NCI-H1694 treated with DMSO at 0.1 percent for 48 hours (cell line): ENCODE results near the gene CPXM2.

Experiments
- DNase-seq: peaks from one replicate; lab custom pipeline; 2025; lab: John Stamatoyannopoulos, UW

CPXM2 gene

GRCh38 chr10:123891144-123892071 lies at the start of gene CPXM2:
CPXM2 (minus strand) TSS chr10:123891807; CDS start chr10:123891659, 148 bp downstream.
- no peak for DNase-seq

GRCh38 chr10:123939591-123939990 lies 48.0 kb upstream of the CPXM2 start:
- no peak for DNase-seq

- DNase-seq = no peak
Measured at GRCh38 chr10:123938890-123939289, 47.3 kb upstream of the CPXM2 start.

GRCh38 chr10:123936426-123936825 lies 44.8 kb upstream of the CPXM2 start:
- DNase-seq = no peak

GRCh38 chr10:123935680-123936079 lies 44.1 kb upstream of the CPXM2 start:
- DNase-seq = no peak

GRCh38 chr10:123934846-123935245 lies 43.2 kb upstream of the CPXM2 start:
- no peak for DNase-seq

- DNase-seq = no peak
Measured at GRCh38 chr10:123930340-123931001, 38.9 kb upstream of the CPXM2 start.

- DNase-seq = no peak
Measured at GRCh38 chr10:123929791-123930190, 38.2 kb upstream of the CPXM2 start.

- DNase-seq = no peak
Measured at GRCh38 chr10:123928427-123928826, 36.8 kb upstream of the CPXM2 start.

- DNase-seq = no peak
Measured at GRCh38 chr10:123926401-123927264, 35.0 kb upstream of the CPXM2 start.

- no peak for DNase-seq
Measured at GRCh38 chr10:123922126-123922525, 30.5 kb upstream of the CPXM2 start.

- no peak for DNase-seq
Measured at GRCh38 chr10:123916775-123917174, 25.2 kb upstream of the CPXM2 start.

- DNase-seq = no peak
Measured at GRCh38 chr10:123913688-123914268, 22.2 kb upstream of the CPXM2 start.

GRCh38 chr10:123912871-123913270 lies 21.3 kb upstream of the CPXM2 start:
- DNase-seq = no peak

GRCh38 chr10:123912466-123912865 lies 20.9 kb upstream of the CPXM2 start:
- DNase-seq = no peak

GRCh38 chr10:123911866-123912265 lies 20.3 kb upstream of the CPXM2 start:
- no peak for DNase-seq

GRCh38 chr10:123909866-123910265 lies 18.3 kb upstream of the CPXM2 start:
- DNase-seq = no peak

- no peak for DNase-seq
Measured at GRCh38 chr10:123909426-123909825, 17.8 kb upstream of the CPXM2 start.

- DNase-seq = no peak
Measured at GRCh38 chr10:123908379-123908778, 16.8 kb upstream of the CPXM2 start.

GRCh38 chr10:123906884-123907652 lies 15.5 kb upstream of the CPXM2 start:
- no peak for DNase-seq

- DNase-seq = no peak
Measured at GRCh38 chr10:123906296-123906695, 14.7 kb upstream of the CPXM2 start.
